ENCODE results near the gene ESYT1. TPM values are rescaled to one million over a fixed set of nuclear protein-coding genes. Genes with fewer than 3 reads are reported as not detected.

ESYT1 gene
- total and polyA plus RNA-seq, 2 experiments from 2014 or later: 108 to 216 TPM

GRCh38 chr12:56121204-56121870 lies 6.7 kb upstream of the ESYT1 start:
- Histone ChIP-seq H2AFZ (no peak overlapping the region), H3K9me2 (ENCODE audit: insufficient read depth) (no peaks in the 10 kb centered on the region), H3F3A (ENCODE audit: insufficient read depth) (peaks cover 38% of the 10 kb centered on the region), H3K4me3 (no peak overlapping the region), H3K27me3 (replicated peaks; ENCODE audit: insufficient read depth) (no peaks in the 10 kb centered on the region), H3K9me3 (ENCODE audit: low read depth) (no peaks in the 10 kb centered on the region), H4K20me1 (ENCODE audit: insufficient read depth) (no peaks in the 10 kb centered on the region), H3K27ac (no peak overlapping the region), H3K36me3 (ENCODE audit: low read depth) (no peaks in the 10 kb centered on the region; the same call in 1 of the 2 replicates), H3K79me2 (ENCODE audit: insufficient read depth) (peaks cover 43% of the 10 kb centered on the region), H3K9ac (no peak overlapping the region), H3K4me1 (ENCODE audit: insufficient read depth) (peaks cover 16% of the 10 kb centered on the region), H3K4me2 (ENCODE audit: unreplicated experiment) (no peak overlapping the region)
- in situ Hi-C loops (cut with MboI): no loop called here
- no peak for TF ChIP-seq EZH2 (IDR thresholded peaks at IDR 0.05; ENCODE audit: insufficient read depth, poor library complexity, severe bottlenecking)
- TF ChIP-seq EZH2phosphoT487 (IDR thresholded peaks at IDR 0.05; ENCODE audit: insufficient read depth, low read depth): no peak
- no peak for DNase-seq
- WGBS, 2 experiments (ENCODE audit: low coverage in 1 of 2, low lambda C conversion rate in 2 of 2, missing lambda C conversion rate in 2 of 2): 86 to 92% methylated on average over 11 of the region's 11 CpGs

- no peaks in the 10 kb centered on the region for H3K9me2 ChIP-seq (ENCODE audit: insufficient read depth)
- H3K36me3 ChIP-seq (ENCODE audit: low read depth): no peaks in the 10 kb centered on the region
- no peak overlapping the region for H3K9ac ChIP-seq
- H3K79me2 ChIP-seq (ENCODE audit: insufficient read depth): peaks cover 40% of the 10 kb centered on the region
- H3K4me3 ChIP-seq: no peak overlapping the region
- H4K20me1 ChIP-seq (ENCODE audit: insufficient read depth): no peaks in the 10 kb centered on the region
- WGBS, 2 experiments (ENCODE audit: low coverage in 1 of 2, low lambda C conversion rate in 2 of 2, missing lambda C conversion rate in 2 of 2): 80 to 87% methylated on average over 2 of the region's 2 CpGs
- in situ Hi-C loops (cut with MboI): no loop called here
- no peak overlapping the region for H3K4me2 ChIP-seq (ENCODE audit: unreplicated experiment)
- no peaks in the 10 kb centered on the region for H3K27me3 ChIP-seq (replicated peaks; ENCODE audit: insufficient read depth)
- peaks cover 42% of the 10 kb centered on the region for H3F3A ChIP-seq (ENCODE audit: insufficient read depth)
- peaks cover 28% of the 10 kb centered on the region for H3K4me1 ChIP-seq (ENCODE audit: insufficient read depth)
- H3K9me3 ChIP-seq (ENCODE audit: low read depth): no peaks in the 10 kb centered on the region
- no peak overlapping the region for H2AFZ ChIP-seq
- TF ChIP-seq EZH2phosphoT487 (IDR thresholded peaks at IDR 0.05; ENCODE audit: insufficient read depth, low read depth) (no peak), EZH2 (IDR thresholded peaks at IDR 0.05; ENCODE audit: insufficient read depth, poor library complexity, severe bottlenecking) (no peak)
- H3K27ac ChIP-seq: no peak overlapping the region
- no peak for DNase-seq
These were observed 5.4 kb upstream of the ESYT1 start for GRCh38 chr12:56122637-56123036.

- Histone ChIP-seq H3K79me2 (ENCODE audit: insufficient read depth) (peaks cover 46% of the 10 kb centered on the region), H3K36me3 (ENCODE audit: low read depth) (no peaks in the 10 kb centered on the region), H3K27me3 (replicated peaks; ENCODE audit: insufficient read depth) (no peaks in the 10 kb centered on the region), H2AFZ (no peak overlapping the region), H3K4me2 (ENCODE audit: unreplicated experiment) (no peak overlapping the region), H3K27ac (no peak overlapping the region), H3F3A (ENCODE audit: insufficient read depth) (peaks cover 34% of the 10 kb centered on the region), H3K4me3 (no peak overlapping the region), H3K9ac (no peak overlapping the region), H4K20me1 (ENCODE audit: insufficient read depth) (no peaks in the 10 kb centered on the region), H3K9me3 (ENCODE audit: low read depth) (no peaks in the 10 kb centered on the region), H3K9me2 (ENCODE audit: insufficient read depth) (no peaks in the 10 kb centered on the region), H3K4me1 (ENCODE audit: insufficient read depth) (peaks cover 23% of the 10 kb centered on the region)
- DNase-seq: no peak
- WGBS, 2 experiments (ENCODE audit: low coverage in 1 of 2, low lambda C conversion rate in 2 of 2, missing lambda C conversion rate in 2 of 2): 90% methylated on average over 4 of the region's 4 CpGs
- in situ Hi-C loops (cut with MboI): no loop called here
- no peak for TF ChIP-seq EZH2 (IDR thresholded peaks at IDR 0.05; ENCODE audit: insufficient read depth, poor library complexity, severe bottlenecking)
- TF ChIP-seq EZH2phosphoT487 (IDR thresholded peaks at IDR 0.05; ENCODE audit: insufficient read depth, low read depth): no peak
These were observed 3.9 kb upstream of the ESYT1 start for GRCh38 chr12:56124133-56124532.

- H3K9me2 ChIP-seq (ENCODE audit: insufficient read depth): no peaks in the 10 kb centered on the region
- peak overlapping the region; percentile 85 for H2AFZ ChIP-seq
- TF ChIP-seq EZH2 (IDR thresholded peaks at IDR 0.05; ENCODE audit: insufficient read depth, poor library complexity, severe bottlenecking) (no peak), EZH2phosphoT487 (IDR thresholded peaks at IDR 0.05; ENCODE audit: insufficient read depth, low read depth) (no peak)
- no peaks in the 10 kb centered on the region for H3K27me3 ChIP-seq (replicated peaks; ENCODE audit: insufficient read depth)
- DNase-seq: no peak
- H3K27ac ChIP-seq: peak overlapping the region; percentile 81
- no peaks in the 10 kb centered on the region for H4K20me1 ChIP-seq (ENCODE audit: insufficient read depth)
- peak overlapping the region; percentile 99 for H3K4me2 ChIP-seq (ENCODE audit: unreplicated experiment)
- H3K4me1 ChIP-seq (ENCODE audit: insufficient read depth): peaks cover 20% of the 10 kb centered on the region
- no peaks in the 10 kb centered on the region for H3K9me3 ChIP-seq (ENCODE audit: low read depth)
- H3K36me3 ChIP-seq (ENCODE audit: low read depth): peaks cover 7% of the 10 kb centered on the region; the same call in 1 of the 2 replicates
- peaks cover 59% of the 10 kb centered on the region for H3K79me2 ChIP-seq (ENCODE audit: insufficient read depth)
- H3F3A ChIP-seq (ENCODE audit: insufficient read depth): peaks cover 32% of the 10 kb centered on the region
- peak overlapping the region; percentile 79 for H3K9ac ChIP-seq
- H3K4me3 ChIP-seq: peak overlapping the region; percentile 81
- in situ Hi-C loops (cut with MboI): no loop called here
- 34 to 43% methylated on average over 3 of the region's 3 CpGs for WGBS, 2 experiments (ENCODE audit: low coverage in 1 of 2, low lambda C conversion rate in 2 of 2, missing lambda C conversion rate in 2 of 2)
These were observed 1.3 kb upstream of the ESYT1 start for GRCh38 chr12:56126732-56127239.
